LNCAP (cell line): ENCODE results near the gene ARFGEF3.

Experiments
- TF ChIP-seq, protein P1 (sequence below): fragments of 450-650 bp; IDR thresholded peaks from 2 replicates; pipeline ENCODE4 v1.5.1; 2017; ENCODE audit warnings: mild to moderate bottlenecking

Gene ARFGEF3

DNA sequence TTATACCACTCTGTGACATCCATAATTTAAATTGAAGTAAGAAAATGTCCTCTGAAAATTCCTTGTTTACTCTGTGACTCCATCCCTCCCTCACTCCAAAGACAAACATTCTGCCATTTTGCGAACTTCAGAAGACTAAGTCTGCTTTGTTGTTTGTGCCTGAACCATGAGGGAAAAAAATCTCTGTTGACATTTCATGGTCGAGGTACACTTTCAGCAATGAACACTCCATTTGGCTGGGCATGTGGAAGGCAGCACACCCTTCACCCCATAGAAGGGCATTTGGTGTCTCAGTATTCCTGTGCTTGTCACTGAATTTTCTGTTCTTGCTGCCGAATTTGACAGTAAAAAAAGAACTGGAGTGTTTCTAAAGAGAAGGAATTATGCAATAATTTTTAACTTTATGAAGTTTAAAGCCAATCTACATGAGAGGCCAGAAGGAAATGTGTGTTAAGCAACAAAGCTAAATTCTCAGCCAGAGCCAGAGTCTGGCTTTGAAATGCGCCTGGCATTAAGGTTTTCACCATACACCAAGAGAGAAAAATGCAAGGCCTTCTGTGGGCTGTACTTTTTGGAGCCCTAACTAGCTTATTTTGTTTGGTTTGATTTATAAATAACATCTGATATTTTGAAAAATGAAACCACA lies 61.3 kb downstream of the ARFGEF3 start:
- TF ChIP-seq, protein P1, sequence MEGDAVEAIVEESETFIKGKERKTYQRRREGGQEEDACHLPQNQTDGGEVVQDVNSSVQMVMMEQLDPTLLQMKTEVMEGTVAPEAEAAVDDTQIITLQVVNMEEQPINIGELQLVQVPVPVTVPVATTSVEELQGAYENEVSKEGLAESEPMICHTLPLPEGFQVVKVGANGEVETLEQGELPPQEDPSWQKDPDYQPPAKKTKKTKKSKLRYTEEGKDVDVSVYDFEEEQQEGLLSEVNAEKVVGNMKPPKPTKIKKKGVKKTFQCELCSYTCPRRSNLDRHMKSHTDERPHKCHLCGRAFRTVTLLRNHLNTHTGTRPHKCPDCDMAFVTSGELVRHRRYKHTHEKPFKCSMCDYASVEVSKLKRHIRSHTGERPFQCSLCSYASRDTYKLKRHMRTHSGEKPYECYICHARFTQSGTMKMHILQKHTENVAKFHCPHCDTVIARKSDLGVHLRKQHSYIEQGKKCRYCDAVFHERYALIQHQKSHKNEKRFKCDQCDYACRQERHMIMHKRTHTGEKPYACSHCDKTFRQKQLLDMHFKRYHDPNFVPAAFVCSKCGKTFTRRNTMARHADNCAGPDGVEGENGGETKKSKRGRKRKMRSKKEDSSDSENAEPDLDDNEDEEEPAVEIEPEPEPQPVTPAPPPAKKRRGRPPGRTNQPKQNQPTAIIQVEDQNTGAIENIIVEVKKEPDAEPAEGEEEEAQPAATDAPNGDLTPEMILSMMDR: no peak

DNA sequence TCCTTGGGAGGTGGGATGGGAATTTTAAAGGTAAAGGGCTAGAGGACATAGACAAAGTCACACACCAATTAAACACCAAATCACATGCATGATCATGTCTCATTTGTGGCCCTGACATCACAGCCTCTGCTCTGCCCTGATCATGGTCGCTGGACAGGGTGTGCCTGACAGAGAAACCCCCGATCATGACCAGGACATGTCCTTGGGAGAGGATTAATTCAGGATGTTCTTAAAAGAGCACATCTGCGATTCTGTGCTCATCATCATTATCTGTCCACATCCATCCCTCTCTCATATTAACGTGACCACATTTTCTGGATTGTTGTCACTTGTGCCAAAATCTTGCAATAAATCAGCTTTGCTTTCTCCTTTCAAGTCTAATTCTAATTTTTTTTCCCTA lies 64.2 kb downstream of the ARFGEF3 start:
- TF ChIP-seq, protein P1: no peak

DNA sequence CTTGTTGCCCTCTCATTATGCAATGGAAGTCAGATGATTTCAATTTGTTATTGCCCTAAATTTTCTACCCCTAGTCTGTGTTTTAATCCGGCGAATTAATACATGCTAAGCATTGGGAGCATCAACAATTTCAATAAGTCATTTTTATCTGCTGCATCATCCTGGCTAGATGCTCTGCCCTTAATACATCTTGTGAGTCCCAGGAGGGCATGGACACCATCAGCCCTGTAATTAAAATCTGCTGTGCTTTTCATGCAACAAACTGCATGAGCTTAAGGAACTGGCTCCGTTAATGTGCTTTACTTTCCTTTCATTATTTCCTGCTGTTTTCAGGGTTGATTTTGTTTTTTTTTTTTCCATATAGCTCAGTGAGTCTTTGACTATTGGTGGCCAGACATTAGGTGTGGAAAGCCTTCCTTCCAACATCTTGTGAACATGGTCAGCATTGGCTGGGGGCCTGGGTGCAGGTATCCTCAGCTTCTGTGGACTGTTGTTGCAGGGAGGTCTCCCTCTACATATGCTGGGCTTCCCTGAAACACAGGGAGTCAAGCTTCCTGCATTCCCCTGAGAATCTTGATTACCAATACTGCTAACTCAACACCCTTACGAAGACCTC lies 65.1 kb downstream of the ARFGEF3 start:
- TF ChIP-seq, protein P1: no peak

DNA sequence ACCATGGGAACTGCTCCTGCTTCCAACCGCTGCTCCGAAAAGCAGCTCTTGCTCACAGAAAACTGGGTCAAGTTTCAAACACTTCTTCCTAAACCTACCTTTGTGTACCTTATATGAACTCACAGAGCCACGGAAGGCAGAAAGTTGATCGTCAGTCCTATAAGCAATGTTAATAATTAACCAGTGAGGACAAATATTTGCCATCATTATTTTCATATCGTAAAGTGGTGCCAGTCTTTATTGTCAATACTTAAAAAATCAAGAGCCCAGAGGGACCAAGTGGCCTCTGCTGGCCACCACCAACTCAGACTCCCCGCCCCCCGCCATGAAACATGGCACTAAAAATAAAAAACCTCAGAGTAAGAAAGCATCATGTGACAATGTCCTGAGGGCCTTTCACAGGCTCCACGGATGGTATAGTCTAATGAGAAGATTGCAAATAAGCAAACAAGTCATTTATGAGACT lies 65.6 kb downstream of the ARFGEF3 start:
- TF ChIP-seq, protein P1: no peak

DNA sequence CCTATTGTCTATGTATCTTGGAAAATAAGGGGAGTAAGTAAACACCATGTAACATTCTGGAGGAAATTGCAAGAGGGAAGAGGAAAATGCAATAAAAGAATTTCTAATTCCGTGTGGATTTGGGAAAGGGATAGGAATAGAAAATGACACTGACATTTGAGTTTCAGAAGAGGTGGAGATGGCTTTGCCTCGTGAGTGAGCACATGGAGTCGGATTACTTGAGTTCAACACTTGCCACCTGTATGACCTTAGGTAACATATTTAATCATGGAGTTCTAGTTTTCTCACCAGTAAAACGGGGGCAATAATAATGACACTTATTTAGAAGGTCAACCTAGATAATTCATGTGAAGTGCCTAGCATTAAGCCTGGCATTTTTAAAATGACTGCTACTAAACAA lies 67.3 kb downstream of the ARFGEF3 start:
- TF ChIP-seq, protein P1: no peak

GRCh38 chr6:138229663-138230179 lies 68.0 kb downstream of the ARFGEF3 start:
- TF ChIP-seq, protein P1: no peak

- TF ChIP-seq, protein P1: no peak
Measured at GRCh38 chr6:138230221-138230620, 68.5 kb downstream of the ARFGEF3 start.
